Erythroblast (primary cell): ENCODE measurements around the gene LEPR.

Experiments used
- GATA1 ChIP-seq: IDR thresholded peaks from 2 replicates; pipeline ENCODE4 v1.6.1; 2011; ENCODE audit warnings: low read depth, mild to moderate bottlenecking, control low read depth, low read length, moderate library complexity
- POLR2A ChIP-seq: IDR thresholded peaks from 2 replicates; pipeline ENCODE4 v1.6.1; 2011; ENCODE audit warnings: mild to moderate bottlenecking, low read length

- TF ChIP-seq POLR2A = no peak
- TF ChIP-seq GATA1 = no peak
Measured at GRCh38 chr1:65445837-65446236, 25.4 kb downstream of the LEPR start.
